Esophagus squamous epithelium (tissue), 4 donors: ENCODE results near the gene SALL4.

Source experiments
- POLR2A ChIP-seq, 4 donors: fragments of 450-650 bp; IDR thresholded peaks; one replicate each; pipeline ENCODE4 v1.6.1; 2017; ENCODE audit warnings: antibody characterized with exemption in 4 of 4, mild to moderate bottlenecking in 4 of 4, moderate library complexity in 3 of 4
- TF ChIP-seq, protein P1 (sequence below), 6 experiments: fragments of 450-650 bp in 4 of 6; fragments of 200-600 bp in 2 of 6; sonication (generic) in 2 of 6; IDR thresholded peaks; one replicate each; pipeline ENCODE4 v1.5.1; 2016 to 2019; ENCODE audit warnings: antibody characterized with exemption in 6 of 6, mild to moderate bottlenecking in 4 of 6, moderate library complexity in 4 of 6

DNA sequence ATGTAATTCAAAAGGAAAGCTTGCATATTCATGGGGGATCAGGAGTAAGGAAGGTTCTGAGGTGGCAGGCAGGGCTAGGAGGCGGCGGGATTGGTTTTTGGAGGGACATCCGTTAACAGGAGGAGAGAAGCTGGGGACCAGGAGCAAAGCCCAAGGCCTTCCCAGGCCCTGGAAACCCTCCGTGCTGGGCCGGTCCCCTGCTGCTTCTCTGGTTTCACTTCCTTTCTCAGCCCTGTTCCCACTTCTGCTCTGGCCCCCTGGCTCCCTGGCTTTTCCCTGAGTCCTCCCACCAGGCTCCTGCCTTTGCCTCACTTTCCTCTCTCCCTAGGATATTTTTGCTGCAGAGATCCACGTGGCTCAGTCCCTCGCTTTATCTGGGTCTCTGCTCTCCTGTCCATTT lies 26.4 kb upstream of the SALL4 start:
- TF ChIP-seq POLR2A (IDR thresholded peaks at IDR 0.05), result no peak
- TF ChIP-seq, protein P1, sequence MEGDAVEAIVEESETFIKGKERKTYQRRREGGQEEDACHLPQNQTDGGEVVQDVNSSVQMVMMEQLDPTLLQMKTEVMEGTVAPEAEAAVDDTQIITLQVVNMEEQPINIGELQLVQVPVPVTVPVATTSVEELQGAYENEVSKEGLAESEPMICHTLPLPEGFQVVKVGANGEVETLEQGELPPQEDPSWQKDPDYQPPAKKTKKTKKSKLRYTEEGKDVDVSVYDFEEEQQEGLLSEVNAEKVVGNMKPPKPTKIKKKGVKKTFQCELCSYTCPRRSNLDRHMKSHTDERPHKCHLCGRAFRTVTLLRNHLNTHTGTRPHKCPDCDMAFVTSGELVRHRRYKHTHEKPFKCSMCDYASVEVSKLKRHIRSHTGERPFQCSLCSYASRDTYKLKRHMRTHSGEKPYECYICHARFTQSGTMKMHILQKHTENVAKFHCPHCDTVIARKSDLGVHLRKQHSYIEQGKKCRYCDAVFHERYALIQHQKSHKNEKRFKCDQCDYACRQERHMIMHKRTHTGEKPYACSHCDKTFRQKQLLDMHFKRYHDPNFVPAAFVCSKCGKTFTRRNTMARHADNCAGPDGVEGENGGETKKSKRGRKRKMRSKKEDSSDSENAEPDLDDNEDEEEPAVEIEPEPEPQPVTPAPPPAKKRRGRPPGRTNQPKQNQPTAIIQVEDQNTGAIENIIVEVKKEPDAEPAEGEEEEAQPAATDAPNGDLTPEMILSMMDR (IDR thresholded peaks at IDR 0.05), result no peak
